ENCODE results near the gene POLD4. TPM values are rescaled to one million over a fixed set of nuclear protein-coding genes. Genes with fewer than 3 reads are reported as not detected.

Gene POLD4
- total and polyA plus RNA-seq, 2 of the 13 experiments (the other 11 are each of a cell fraction or from before 2014, with no cell fraction given): 10.5 to 27.4 TPM

DNA sequence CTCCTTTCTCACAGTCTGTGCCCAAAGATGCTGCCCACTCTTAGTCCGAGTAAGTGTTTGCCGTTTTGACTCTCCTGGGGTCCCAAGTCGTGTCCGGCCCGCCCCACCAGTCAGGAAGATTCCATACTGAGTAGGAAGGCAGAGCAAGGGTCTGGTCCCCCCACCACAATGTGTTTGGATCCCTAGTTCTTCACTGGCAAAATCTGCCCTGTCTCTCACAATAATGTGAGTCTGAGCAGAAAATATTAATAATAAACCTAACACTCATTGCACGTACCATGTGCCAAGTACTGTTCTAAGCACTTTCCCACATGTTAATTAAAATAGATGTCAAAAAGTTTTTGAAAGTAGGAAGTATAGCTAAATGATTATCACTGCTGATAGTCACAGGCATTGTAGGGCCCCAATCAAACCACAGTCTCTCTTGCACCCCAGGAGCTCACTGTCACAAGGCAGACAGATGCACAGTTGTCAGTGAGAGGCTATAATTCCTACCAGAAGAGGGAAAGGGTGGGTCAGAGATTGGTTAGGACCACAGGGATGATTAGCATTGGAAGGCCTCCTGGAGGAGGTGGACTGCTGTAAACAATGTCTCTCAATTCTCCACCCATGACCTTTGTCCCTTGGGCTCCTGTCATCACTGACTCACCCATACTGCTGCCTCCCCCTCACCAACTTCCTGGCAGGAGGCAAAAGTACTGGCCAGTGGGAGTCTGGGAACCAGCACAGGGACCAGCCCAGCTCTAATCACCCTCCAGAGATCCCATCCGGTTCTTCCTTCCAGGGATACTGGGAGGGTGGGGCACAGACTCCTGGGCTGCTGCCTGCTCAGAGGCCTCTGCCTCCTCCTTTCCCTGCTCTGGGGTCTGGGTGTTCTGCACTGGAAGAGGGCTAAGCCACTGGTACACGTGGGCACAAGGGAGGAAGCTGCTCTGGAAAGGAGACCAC is 1.0 kb upstream of the POLD4 start (continued):
- TF ChIP-seq ZBTB26 (CRISPR knock-in tag; IDR thresholded peaks at IDR 0.05; ENCODE audit: borderline replicate concordance) (peak; percentile 78; the same call in 1 of the 2 replicates), SALL2 (CRISPR knock-in tag; IDR thresholded peaks at IDR 0.05) (no peak), XRCC5 (optimal IDR thresholded peaks at IDR 0.05; ENCODE audit: low read length) (peak; percentile 78), ELF1 (CRISPR knock-in tag; IDR thresholded peaks at IDR 0.05) (peak; percentile 82), MATR3 (CRISPR knock-in tag; IDR thresholded peaks at IDR 0.05) (no peak), HOXA3 (CRISPR knock-in tag; IDR thresholded peaks at IDR 0.05) (peak; percentile 49; the same call in 1 of the 2 replicates), PHF21A (CRISPR knock-in tag; IDR thresholded peaks at IDR 0.05) (peak; percentile 48), ELF4 (CRISPR knock-in tag; IDR thresholded peaks at IDR 0.05; ENCODE audit: borderline replicate concordance) (peak; percentile 60; the same call in 1 of the 2 replicates), KDM1A (CRISPR knock-in tag; IDR thresholded peaks at IDR 0.05) (peak; percentile 67; the same call in 1 of the 2 replicates), ZNF792 (CRISPR knock-in tag; IDR thresholded peaks at IDR 0.05) (peak; percentile 69; the same call in 1 of the 2 replicates), SKI (IDR thresholded peaks at IDR 0.05; ENCODE audit: partially characterized antibody) (peak; percentile 52), SATB2 (CRISPR knock-in tag; IDR thresholded peaks at IDR 0.05) (no peak), CBFB (CRISPR knock-in tag; IDR thresholded peaks at IDR 0.05) (no peak)
- TF ChIP-seq, protein P1, sequence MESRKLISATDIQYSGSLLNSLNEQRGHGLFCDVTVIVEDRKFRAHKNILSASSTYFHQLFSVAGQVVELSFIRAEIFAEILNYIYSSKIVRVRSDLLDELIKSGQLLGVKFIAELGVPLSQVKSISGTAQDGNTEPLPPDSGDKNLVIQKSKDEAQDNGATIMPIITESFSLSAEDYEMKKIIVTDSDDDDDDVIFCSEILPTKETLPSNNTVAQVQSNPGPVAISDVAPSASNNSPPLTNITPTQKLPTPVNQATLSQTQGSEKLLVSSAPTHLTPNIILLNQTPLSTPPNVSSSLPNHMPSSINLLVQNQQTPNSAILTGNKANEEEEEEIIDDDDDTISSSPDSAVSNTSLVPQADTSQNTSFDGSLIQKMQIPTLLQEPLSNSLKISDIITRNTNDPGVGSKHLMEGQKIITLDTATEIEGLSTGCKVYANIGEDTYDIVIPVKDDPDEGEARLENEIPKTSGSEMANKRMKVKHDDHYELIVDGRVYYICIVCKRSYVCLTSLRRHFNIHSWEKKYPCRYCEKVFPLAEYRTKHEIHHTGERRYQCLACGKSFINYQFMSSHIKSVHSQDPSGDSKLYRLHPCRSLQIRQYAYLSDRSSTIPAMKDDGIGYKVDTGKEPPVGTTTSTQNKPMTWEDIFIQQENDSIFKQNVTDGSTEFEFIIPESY (CRISPR knock-in tag; IDR thresholded peaks at IDR 0.05): peak; percentile 26; the same call in 1 of the 2 replicates
- TF ChIP-seq, protein P2, sequence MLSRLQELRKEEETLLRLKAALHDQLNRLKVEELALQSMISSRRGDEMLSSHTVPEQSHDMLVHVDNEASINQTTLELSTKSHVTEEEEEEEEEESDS (CRISPR knock-in tag; IDR thresholded peaks at IDR 0.05; ENCODE audit: borderline replicate concordance): no peak
- TF ChIP-seq, protein P3, sequence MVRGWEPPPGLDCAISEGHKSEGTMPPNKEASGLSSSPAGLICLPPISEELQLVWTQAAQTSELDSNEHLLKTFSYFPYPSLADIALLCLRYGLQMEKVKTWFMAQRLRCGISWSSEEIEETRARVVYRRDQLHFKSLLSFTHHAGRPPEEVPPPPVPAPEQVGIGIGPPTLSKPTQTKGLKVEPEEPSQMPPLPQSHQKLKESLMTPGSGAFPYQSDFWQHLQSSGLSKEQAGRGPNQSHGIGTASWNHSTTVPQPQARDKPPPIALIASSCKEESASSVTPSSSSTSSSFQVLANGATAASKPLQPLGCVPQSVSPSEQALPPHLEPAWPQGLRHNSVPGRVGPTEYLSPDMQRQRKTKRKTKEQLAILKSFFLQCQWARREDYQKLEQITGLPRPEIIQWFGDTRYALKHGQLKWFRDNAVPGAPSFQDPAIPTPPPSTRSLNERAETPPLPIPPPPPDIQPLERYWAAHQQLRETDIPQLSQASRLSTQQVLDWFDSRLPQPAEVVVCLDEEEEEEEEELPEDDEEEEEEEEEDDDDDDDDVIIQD (CRISPR knock-in tag; IDR thresholded peaks at IDR 0.05; ENCODE audit: low read depth): peak; percentile 80
- TF ChIP-seq, protein P4, sequence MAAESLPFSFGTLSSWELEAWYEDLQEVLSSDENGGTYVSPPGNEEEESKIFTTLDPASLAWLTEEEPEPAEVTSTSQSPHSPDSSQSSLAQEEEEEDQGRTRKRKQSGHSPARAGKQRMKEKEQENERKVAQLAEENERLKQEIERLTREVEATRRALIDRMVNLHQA (CRISPR knock-in tag; IDR thresholded peaks at IDR 0.05): no peak
